SH-SY5Y (cell line): ENCODE measurements around the gene TUT7.

ENCODE experiments used
- GATA2 ChIP-seq: IDR thresholded peaks from 2 replicates; pipeline ENCODE4 v1.6.1; 2011; ENCODE audit warnings: mild to moderate bottlenecking, low read depth, low read length
- GATA3 ChIP-seq: IDR thresholded peaks from 2 replicates; pipeline ENCODE4 v1.6.1; 2011; ENCODE audit warnings: low read depth, mild to moderate bottlenecking, low read length, moderate library complexity

GRCh38 chr9:86287013-86287412 lies 67.2 kb downstream of the TUT7 start:
- TF ChIP-seq GATA2 (no peak), GATA3 (no peak)
